ENCODE results near the gene DNAJC3.

DNA sequence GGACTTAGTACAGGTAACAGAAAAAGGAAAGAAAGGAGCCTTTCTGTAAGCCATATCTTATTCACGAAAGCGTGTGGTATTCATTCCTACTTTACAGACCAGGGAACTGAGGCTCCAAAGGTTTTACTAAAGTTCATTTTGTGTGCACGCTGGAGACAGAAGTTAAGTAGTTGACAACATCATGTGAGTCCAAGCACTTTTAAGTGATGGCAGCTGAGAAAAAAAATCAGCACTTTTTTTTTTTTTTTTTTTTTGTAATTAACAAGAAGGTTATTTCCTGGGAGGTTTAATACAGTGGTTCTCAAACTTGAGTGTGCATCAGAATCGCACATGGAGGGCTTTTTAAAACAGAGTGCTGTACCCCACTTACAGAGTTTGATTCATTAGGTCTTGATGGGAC lies 2.0 kb downstream of the DNAJC3 start:
- TF ChIP-seq, protein P1, sequence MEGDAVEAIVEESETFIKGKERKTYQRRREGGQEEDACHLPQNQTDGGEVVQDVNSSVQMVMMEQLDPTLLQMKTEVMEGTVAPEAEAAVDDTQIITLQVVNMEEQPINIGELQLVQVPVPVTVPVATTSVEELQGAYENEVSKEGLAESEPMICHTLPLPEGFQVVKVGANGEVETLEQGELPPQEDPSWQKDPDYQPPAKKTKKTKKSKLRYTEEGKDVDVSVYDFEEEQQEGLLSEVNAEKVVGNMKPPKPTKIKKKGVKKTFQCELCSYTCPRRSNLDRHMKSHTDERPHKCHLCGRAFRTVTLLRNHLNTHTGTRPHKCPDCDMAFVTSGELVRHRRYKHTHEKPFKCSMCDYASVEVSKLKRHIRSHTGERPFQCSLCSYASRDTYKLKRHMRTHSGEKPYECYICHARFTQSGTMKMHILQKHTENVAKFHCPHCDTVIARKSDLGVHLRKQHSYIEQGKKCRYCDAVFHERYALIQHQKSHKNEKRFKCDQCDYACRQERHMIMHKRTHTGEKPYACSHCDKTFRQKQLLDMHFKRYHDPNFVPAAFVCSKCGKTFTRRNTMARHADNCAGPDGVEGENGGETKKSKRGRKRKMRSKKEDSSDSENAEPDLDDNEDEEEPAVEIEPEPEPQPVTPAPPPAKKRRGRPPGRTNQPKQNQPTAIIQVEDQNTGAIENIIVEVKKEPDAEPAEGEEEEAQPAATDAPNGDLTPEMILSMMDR (IDR thresholded peaks at IDR 0.05) = no peak
- no peak for TF ChIP-seq JUND (IDR thresholded peaks at IDR 0.05)
- no peak for TF ChIP-seq TAF1 (IDR thresholded peaks at IDR 0.05; ENCODE audit: borderline replicate concordance, low read depth, low read length)
- TF ChIP-seq POLR2AphosphoS5 (IDR thresholded peaks at IDR 0.05; ENCODE audit: low read depth, low read length) = no peak
- TF ChIP-seq, protein P2, sequence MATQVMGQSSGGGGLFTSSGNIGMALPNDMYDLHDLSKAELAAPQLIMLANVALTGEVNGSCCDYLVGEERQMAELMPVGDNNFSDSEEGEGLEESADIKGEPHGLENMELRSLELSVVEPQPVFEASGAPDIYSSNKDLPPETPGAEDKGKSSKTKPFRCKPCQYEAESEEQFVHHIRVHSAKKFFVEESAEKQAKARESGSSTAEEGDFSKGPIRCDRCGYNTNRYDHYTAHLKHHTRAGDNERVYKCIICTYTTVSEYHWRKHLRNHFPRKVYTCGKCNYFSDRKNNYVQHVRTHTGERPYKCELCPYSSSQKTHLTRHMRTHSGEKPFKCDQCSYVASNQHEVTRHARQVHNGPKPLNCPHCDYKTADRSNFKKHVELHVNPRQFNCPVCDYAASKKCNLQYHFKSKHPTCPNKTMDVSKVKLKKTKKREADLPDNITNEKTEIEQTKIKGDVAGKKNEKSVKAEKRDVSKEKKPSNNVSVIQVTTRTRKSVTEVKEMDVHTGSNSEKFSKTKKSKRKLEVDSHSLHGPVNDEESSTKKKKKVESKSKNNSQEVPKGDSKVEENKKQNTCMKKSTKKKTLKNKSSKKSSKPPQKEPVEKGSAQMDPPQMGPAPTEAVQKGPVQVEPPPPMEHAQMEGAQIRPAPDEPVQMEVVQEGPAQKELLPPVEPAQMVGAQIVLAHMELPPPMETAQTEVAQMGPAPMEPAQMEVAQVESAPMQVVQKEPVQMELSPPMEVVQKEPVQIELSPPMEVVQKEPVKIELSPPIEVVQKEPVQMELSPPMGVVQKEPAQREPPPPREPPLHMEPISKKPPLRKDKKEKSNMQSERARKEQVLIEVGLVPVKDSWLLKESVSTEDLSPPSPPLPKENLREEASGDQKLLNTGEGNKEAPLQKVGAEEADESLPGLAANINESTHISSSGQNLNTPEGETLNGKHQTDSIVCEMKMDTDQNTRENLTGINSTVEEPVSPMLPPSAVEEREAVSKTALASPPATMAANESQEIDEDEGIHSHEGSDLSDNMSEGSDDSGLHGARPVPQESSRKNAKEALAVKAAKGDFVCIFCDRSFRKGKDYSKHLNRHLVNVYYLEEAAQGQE (IDR thresholded peaks at IDR 0.05; ENCODE audit: low read depth, low read length) = no peak
- no peak for TF ChIP-seq RFX5 (IDR thresholded peaks at IDR 0.05; ENCODE audit: low read length)
- TF ChIP-seq EP300 (IDR thresholded peaks at IDR 0.05; ENCODE audit: borderline replicate concordance in 1 of 2, low read depth in 1 of 2, low read length in 1 of 2) = no peak
- TF ChIP-seq, protein P3, sequence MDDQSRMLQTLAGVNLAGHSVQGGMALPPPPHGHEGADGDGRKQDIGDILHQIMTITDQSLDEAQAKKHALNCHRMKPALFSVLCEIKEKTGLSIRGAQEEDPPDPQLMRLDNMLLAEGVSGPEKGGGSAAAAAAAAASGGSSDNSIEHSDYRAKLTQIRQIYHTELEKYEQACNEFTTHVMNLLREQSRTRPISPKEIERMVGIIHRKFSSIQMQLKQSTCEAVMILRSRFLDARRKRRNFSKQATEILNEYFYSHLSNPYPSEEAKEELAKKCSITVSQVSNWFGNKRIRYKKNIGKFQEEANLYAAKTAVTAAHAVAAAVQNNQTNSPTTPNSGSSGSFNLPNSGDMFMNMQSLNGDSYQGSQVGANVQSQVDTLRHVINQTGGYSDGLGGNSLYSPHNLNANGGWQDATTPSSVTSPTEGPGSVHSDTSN (IDR thresholded peaks at IDR 0.05) = no peak
- TF ChIP-seq CHD2 (IDR thresholded peaks at IDR 0.05; ENCODE audit: low read length, partially characterized antibody) = no peak
- TF ChIP-seq, protein P4, sequence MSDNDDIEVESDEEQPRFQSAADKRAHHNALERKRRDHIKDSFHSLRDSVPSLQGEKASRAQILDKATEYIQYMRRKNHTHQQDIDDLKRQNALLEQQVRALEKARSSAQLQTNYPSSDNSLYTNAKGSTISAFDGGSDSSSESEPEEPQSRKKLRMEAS (IDR thresholded peaks at IDR 0.05; ENCODE audit: low read depth) = no peak
- no peak for TF ChIP-seq RCOR1 (IDR thresholded peaks at IDR 0.05; ENCODE audit: low read length)
- no peak for TF ChIP-seq RAD21 (IDR thresholded peaks at IDR 0.05; ENCODE audit: low read length)
